Activated CD8-positive, alpha-beta memory T cell treated with anti-CD3 and anti-CD28 coated beads, Interleukin-2, amount 50 U/mL, for 1 hour (primary cell): ENCODE results near the gene FBXO42.

ENCODE experiments used
- DNase-seq: peaks from one replicate; pipeline ENCODE4 v3.0.0-alpha.2; 2020; ENCODE audit errors: extremely low read depth

FBXO42 gene

GRCh38 chr1:16351994-16352841 is at the start of gene FBXO42:
TSS of gene FBXO42 (minus strand) at chr1:16352480. CDS start at chr1:16315418, 37,062 bp downstream.
- DNase-seq, result peak; percentile 73

GRCh38 chr1:16398371-16398953 is 46.2 kb upstream of the FBXO42 start:
- no peak for DNase-seq

- no peak for DNase-seq
Observed at GRCh38 chr1:16397120-16397519, 44.8 kb upstream of the FBXO42 start.

- DNase-seq, result no peak
Observed at GRCh38 chr1:16396591-16396990, 44.3 kb upstream of the FBXO42 start.

GRCh38 chr1:16394977-16395376 is 42.7 kb upstream of the FBXO42 start:
- DNase-seq, result no peak

GRCh38 chr1:16393570-16394521 is 41.6 kb upstream of the FBXO42 start:
- no peak for DNase-seq

- DNase-seq, result no peak
Observed at GRCh38 chr1:16392740-16393569, 40.7 kb upstream of the FBXO42 start.

- no peak for DNase-seq
Observed at GRCh38 chr1:16391411-16391810, 39.1 kb upstream of the FBXO42 start.

GRCh38 chr1:16387201-16388188 is 35.2 kb upstream of the FBXO42 start:
- no peak for DNase-seq

GRCh38 chr1:16386454-16387113 is 34.3 kb upstream of the FBXO42 start:
- no peak for DNase-seq

GRCh38 chr1:16385659-16386453 is 33.6 kb upstream of the FBXO42 start:
- DNase-seq, result no peak

GRCh38 chr1:16383888-16384287 is 31.6 kb upstream of the FBXO42 start:
- no peak for DNase-seq

- DNase-seq, result no peak
Observed at GRCh38 chr1:16380868-16381267, 28.6 kb upstream of the FBXO42 start.

GRCh38 chr1:16378443-16378842 is 26.2 kb upstream of the FBXO42 start:
- DNase-seq, result no peak

- no peak for DNase-seq
Observed at GRCh38 chr1:16376971-16377370, 24.7 kb upstream of the FBXO42 start.

GRCh38 chr1:16375521-16376340 is 23.5 kb upstream of the FBXO42 start:
- DNase-seq, result no peak

GRCh38 chr1:16374266-16374665 is 22.0 kb upstream of the FBXO42 start:
- no peak for DNase-seq
